NCI-H2227 (cell line): ENCODE measurements around the gene PI4KB.

Source experiments
- DNase-seq: peaks from one replicate; lab custom pipeline; 2025; ENCODE audit not compliant: unreplicated experiment; lab: John Stamatoyannopoulos, UW

PI4KB gene

GRCh38 chr1:151312826-151313225 is 14.4 kb downstream of the PI4KB start:
- DNase-seq = no peak

- DNase-seq = no peak
Observed at GRCh38 chr1:151312411-151312810, 14.8 kb downstream of the PI4KB start.

GRCh38 chr1:151311589-151312331 is 15.5 kb downstream of the PI4KB start:
- no peak for DNase-seq

- DNase-seq = no peak
Observed at GRCh38 chr1:151311011-151311410, 16.2 kb downstream of the PI4KB start.

GRCh38 chr1:151309811-151310323 is 17.3 kb downstream of the PI4KB start:
- no peak for DNase-seq

GRCh38 chr1:151294742-151295462 is 32.3 kb downstream of the PI4KB start:
- DNase-seq = no peak

- DNase-seq = no peak
Observed at GRCh38 chr1:151293093-151293492, 34.1 kb downstream of the PI4KB start.

- no peak for DNase-seq
Observed at GRCh38 chr1:151292207-151293030, 34.8 kb downstream of the PI4KB start.

- no peak for DNase-seq
Observed at GRCh38 chr1:151290709-151291303, 36.4 kb downstream of the PI4KB start.

GRCh38 chr1:151289991-151290708 is 37.1 kb downstream of the PI4KB start:
- no peak for DNase-seq

GRCh38 chr1:151289080-151289935 is 37.9 kb downstream of the PI4KB start:
- no peak for DNase-seq

GRCh38 chr1:151288502-151288901 is 38.7 kb downstream of the PI4KB start:
- no peak for DNase-seq

GRCh38 chr1:151287767-151288500 is 39.3 kb downstream of the PI4KB start:
- no peak for DNase-seq

- no peak for DNase-seq
Observed at GRCh38 chr1:151287341-151287699, 39.9 kb downstream of the PI4KB start.

- no peak for DNase-seq
Observed at GRCh38 chr1:151286619-151287340, 40.4 kb downstream of the PI4KB start.

- no peak for DNase-seq
Observed at GRCh38 chr1:151284013-151284577, 43.1 kb downstream of the PI4KB start.

GRCh38 chr1:151282883-151283725 is 44.1 kb downstream of the PI4KB start:
- DNase-seq = peak; percentile 60
